ENCODE data around the gene GALK1. TPM values are rescaled to one million over a fixed set of nuclear protein-coding genes. Genes with fewer than 3 reads are reported as not detected.
"Not testable (repeated sequence)": the region's sequence is repeated elsewhere in the genome, so short reads cannot be mapped to it uniquely, and the experiment has no call there.

Gene GALK1
- total RNA-seq, 1 donor from 2014 or later: 30.3 TPM

DNA sequence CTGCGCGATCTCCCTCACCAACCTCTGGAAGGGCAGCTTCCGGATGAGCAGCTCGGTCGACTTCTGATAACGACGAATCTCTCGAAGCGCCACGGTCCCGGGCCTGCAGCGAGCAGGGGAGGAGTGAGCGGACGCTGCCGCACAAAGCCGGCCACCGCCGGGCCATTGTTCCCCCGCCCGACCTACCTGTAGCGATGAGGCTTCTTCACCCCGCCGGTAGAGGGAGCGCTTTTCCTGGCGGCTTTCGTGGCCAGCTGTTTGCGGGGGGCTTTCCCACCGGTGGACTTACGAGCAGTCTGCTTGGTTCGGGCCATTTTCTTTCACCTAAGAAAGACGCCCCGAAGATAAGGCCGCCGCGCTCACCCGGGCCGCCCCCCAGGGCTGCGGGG is 13.9 kb upstream of the GALK1 start:
- peak; percentile 71 for TF ChIP-seq CTCF (IDR thresholded peaks at IDR 0.05)
- H3K27me3 Mint-ChIP-seq (ENCODE audit: unreplicated experiment): no peaks in the 10 kb centered on the region
- peaks cover 41% of the 10 kb centered on the region for H3K4me1 Mint-ChIP-seq (ENCODE audit: unreplicated experiment)
- H3K9me3 Mint-ChIP-seq (ENCODE audit: unreplicated experiment): no peaks in the 10 kb centered on the region
- DNase-seq (ENCODE audit: extremely low spot score, unreplicated experiment): no peak
- H3K27ac Mint-ChIP-seq (ENCODE audit: unreplicated experiment): peak overlapping the region; percentile 85
- H3K36me3 Mint-ChIP-seq (ENCODE audit: unreplicated experiment): peaks cover 29% of the 10 kb centered on the region
- H3K4me3 Mint-ChIP-seq (ENCODE audit: unreplicated experiment): peak overlapping the region; percentile 92

DNA sequence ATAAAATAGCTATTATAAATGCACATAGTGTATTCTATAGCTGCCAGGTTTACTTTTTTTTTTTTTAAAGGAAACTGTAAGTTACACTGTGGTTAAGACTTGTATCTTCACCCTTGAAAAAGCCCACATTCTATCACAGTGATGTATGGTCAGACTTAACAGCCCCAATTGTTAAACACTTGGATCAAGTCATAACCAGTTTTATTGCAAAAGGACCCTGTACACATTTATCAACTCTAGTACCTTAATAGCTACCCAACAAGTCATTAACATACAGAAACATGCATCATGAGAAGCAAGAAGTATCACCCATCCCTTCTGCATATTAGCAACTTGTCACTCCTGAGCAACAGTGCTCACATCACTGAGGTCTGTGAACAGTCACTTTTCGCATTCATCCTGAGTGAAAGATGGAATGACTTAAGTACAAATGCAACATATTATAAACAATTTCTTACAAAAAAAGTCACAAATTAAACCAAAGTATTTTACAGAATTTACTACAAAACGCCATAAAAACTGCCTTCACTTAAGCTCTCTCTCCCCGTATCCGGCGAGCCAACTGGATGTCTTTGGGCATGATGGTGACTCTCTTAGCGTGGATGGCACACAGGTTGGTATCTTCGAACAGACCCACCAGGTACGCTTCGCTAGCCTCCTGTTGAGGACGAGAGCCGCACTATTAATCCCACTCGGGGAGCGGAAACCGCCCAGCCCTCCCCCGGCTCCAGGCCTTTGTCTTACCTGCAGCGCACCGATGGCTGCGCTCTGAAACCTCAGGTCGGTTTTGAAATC is 13.3 kb upstream of the GALK1 start:
- H3K27me3 Mint-ChIP-seq (ENCODE audit: unreplicated experiment); H3K9me3 Mint-ChIP-seq (ENCODE audit: unreplicated experiment); DNase-seq (ENCODE audit: extremely low spot score, unreplicated experiment): not testable (repeated sequence)
- peak overlapping the region; percentile 85 for H3K27ac Mint-ChIP-seq (ENCODE audit: unreplicated experiment)
- peaks cover 36% of the 10 kb centered on the region for H3K4me1 Mint-ChIP-seq (ENCODE audit: unreplicated experiment)
- peaks cover 29% of the 10 kb centered on the region for H3K36me3 Mint-ChIP-seq (ENCODE audit: unreplicated experiment)
- peak overlapping the region; percentile 92 for H3K4me3 Mint-ChIP-seq (ENCODE audit: unreplicated experiment)

- H3K36me3 Mint-ChIP-seq (ENCODE audit: unreplicated experiment): peaks cover 29% of the 10 kb centered on the region
- H3K27ac Mint-ChIP-seq (ENCODE audit: unreplicated experiment): peak overlapping the region; percentile 80
- H3K4me1 Mint-ChIP-seq (ENCODE audit: unreplicated experiment): peaks cover 28% of the 10 kb centered on the region
- peak overlapping the region; percentile 92 for H3K4me3 Mint-ChIP-seq (ENCODE audit: unreplicated experiment)
- no peaks in the 10 kb centered on the region for H3K9me3 Mint-ChIP-seq (ENCODE audit: unreplicated experiment)
- no peak for DNase-seq (ENCODE audit: extremely low spot score, unreplicated experiment)
- no peaks in the 10 kb centered on the region for H3K27me3 Mint-ChIP-seq (ENCODE audit: unreplicated experiment)
- no peak for TF ChIP-seq CTCF (IDR thresholded peaks at IDR 0.05)
Observed at GRCh38 chr17:75777296-75777922, 12.4 kb upstream of the GALK1 start.

DNA sequence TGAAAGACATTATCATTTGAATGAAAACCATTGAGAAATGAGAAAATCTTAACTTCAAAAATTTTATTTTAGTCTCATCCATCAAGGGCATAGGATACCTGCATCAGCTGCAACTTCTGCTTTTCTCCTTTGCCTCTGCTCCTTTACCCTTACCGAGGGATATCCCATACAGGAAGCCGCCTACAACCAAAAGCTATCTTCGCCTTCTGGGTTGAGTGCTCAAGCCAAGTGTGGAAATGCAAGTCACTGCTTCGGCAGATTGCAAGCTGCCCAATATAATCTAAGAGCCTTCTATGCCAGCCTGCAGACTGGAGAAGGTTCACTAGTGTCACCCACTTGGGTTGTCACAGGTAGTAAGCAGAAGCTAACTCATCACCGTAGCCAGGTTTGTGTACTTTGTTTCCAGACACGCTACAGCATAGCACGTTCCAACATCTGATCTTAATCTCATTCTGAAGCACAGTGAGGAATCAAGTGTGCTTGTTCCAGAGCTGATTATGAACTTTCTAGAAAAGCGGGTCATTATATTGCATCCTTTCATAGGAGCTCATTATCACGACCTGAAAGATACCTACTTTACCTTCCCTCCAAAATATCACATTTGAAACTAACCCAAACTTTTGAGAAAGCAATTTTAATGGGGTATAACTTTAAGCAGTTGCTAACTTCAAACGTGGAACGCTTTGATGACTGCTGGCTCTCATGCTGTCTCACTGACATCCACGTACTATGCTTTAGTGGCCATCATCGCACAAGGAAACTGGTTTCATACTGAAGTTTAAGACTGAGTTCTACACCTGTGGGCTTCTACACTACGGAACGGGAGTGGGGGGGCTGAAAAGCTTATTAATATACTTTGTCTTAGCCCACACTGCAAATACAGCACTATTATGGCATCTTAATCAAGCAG is 11.6 kb upstream of the GALK1 start:
- peak overlapping the region; percentile 80 for H3K27ac Mint-ChIP-seq (ENCODE audit: unreplicated experiment)
- peak overlapping the region; percentile 92 for H3K4me3 Mint-ChIP-seq (ENCODE audit: unreplicated experiment)
- H3K36me3 Mint-ChIP-seq (ENCODE audit: unreplicated experiment): peaks cover 29% of the 10 kb centered on the region
- H3K27me3 Mint-ChIP-seq (ENCODE audit: unreplicated experiment): no peaks in the 10 kb centered on the region
- peaks cover 32% of the 10 kb centered on the region for H3K4me1 Mint-ChIP-seq (ENCODE audit: unreplicated experiment)
- DNase-seq (ENCODE audit: extremely low spot score, unreplicated experiment): no peak
- TF ChIP-seq CTCF (IDR thresholded peaks at IDR 0.05): no peak
- no peaks in the 10 kb centered on the region for H3K9me3 Mint-ChIP-seq (ENCODE audit: unreplicated experiment)

- no peaks in the 10 kb centered on the region for H3K27me3 Mint-ChIP-seq (ENCODE audit: unreplicated experiment)
- no peak overlapping the region for H3K4me3 Mint-ChIP-seq (ENCODE audit: unreplicated experiment)
- H3K36me3 Mint-ChIP-seq (ENCODE audit: unreplicated experiment): peaks cover 29% of the 10 kb centered on the region
- no peak for DNase-seq (ENCODE audit: extremely low spot score, unreplicated experiment)
- H3K9me3 Mint-ChIP-seq (ENCODE audit: unreplicated experiment): no peaks in the 10 kb centered on the region
- H3K4me1 Mint-ChIP-seq (ENCODE audit: unreplicated experiment): peaks cover 32% of the 10 kb centered on the region
- peak overlapping the region; percentile 80 for H3K27ac Mint-ChIP-seq (ENCODE audit: unreplicated experiment)
- TF ChIP-seq CTCF (IDR thresholded peaks at IDR 0.05): no peak
Observed at GRCh38 chr17:75774991-75775668, 10.1 kb upstream of the GALK1 start.

All from osteocyte (in vitro differentiated cells).